ENCODE measurements around the gene ARID4B. TPM values are rescaled to one million over a fixed set of nuclear protein-coding genes. Genes with fewer than 3 reads are reported as not detected.

ARID4B gene
- total and polyA plus RNA-seq, 2 donors (not counting 3 experiments of a cell fraction or from before 2014, with no cell fraction given) = 6.7 to 40.7 TPM

DNA sequence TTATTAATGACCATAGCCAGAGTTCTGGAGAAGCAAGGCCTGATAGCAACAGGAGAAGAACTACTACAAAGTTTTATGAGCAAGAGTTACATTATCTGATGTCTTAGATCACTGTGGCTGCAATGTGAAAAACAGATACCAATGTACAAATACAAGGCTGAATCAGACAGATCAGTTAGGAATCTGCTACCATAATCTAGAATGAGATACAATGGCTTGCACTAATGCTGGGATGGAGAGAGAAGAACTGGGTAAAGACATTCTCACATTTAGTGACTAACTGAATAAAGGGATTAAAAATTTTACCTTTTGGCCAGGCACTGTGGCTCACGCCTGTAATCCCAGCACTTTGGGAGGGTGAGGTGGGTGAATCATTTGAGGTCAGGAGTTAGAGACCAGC lies 41.3 kb downstream of the ARID4B start:
- Histone ChIP-seq H3K9me1 (replicated peaks; ENCODE audit: control insufficient read depth, extremely low read depth, insufficient read depth, low read length) (peaks cover 5% of the 10 kb centered on the region), H3K4me3 (replicated peaks in 1 of 3; ENCODE audit: insufficient read depth in 1 of 3, low read depth in 1 of 3, low read length in 3 of 3) (no peak overlapping the region), H3K4me2 (ENCODE audit: insufficient read depth, low read length) (no peak overlapping the region), H3K9ac (replicated peaks; ENCODE audit: extremely low read depth, insufficient read depth, low read length) (no peak overlapping the region), H2AFZ (ENCODE audit: low read depth, low read length) (no peak overlapping the region), H3K27ac (ENCODE audit: insufficient read depth, low read depth, low read length) (no peak overlapping the region), H3K4me1 (ENCODE audit: control insufficient read depth, extremely low read depth, insufficient read depth, low read length) (no peaks in the 10 kb centered on the region), H3K79me2 (ENCODE audit: control insufficient read depth, insufficient read depth, low read length) (peaks cover 91% of the 10 kb centered on the region), H3K9me3 (replicated peaks; ENCODE audit: control insufficient read depth, insufficient read depth, low read length) (no peaks in the 10 kb centered on the region), H3K27me3 (ENCODE audit: control insufficient read depth in 2 of 2, insufficient read depth in 2 of 2, low read length in 2 of 2) (no peaks in the 10 kb centered on the region), H4K20me1 (replicated peaks; ENCODE audit: control insufficient read depth, extremely low read depth, insufficient read depth, low read length) (peaks cover 27% of the 10 kb centered on the region), H3K36me3 (ENCODE audit: control insufficient read depth in 2 of 2, extremely low read depth in 1 of 2, insufficient read depth in 2 of 2, low read length in 2 of 2) (no peaks in the 10 kb centered on the region)
- TF ChIP-seq FOS (IDR thresholded peaks at IDR 0.05; ENCODE audit: borderline replicate concordance, insufficient read depth, low read length) = no peak
- TF ChIP-seq POLR2A (IDR thresholded peaks at IDR 0.05; ENCODE audit: low read depth, low read length) = no peak
- no peak for TF ChIP-seq JUN (IDR thresholded peaks at IDR 0.05; ENCODE audit: borderline replicate concordance, insufficient read depth, insufficient read length, low read depth)
- TF ChIP-seq POLR2AphosphoS5 (IDR thresholded peaks at IDR 0.05; ENCODE audit: insufficient read depth, low read depth, low read length) = no peak
- TF ChIP-seq GATA2 (IDR thresholded peaks at IDR 0.05; ENCODE audit: insufficient read depth, insufficient read length, low read depth, low read length) = no peak
- no peak for TF ChIP-seq EZH2 (IDR thresholded peaks at IDR 0.05; ENCODE audit: borderline replicate concordance, low read depth, low read length, severe bottlenecking)
- TF ChIP-seq, protein P1, sequence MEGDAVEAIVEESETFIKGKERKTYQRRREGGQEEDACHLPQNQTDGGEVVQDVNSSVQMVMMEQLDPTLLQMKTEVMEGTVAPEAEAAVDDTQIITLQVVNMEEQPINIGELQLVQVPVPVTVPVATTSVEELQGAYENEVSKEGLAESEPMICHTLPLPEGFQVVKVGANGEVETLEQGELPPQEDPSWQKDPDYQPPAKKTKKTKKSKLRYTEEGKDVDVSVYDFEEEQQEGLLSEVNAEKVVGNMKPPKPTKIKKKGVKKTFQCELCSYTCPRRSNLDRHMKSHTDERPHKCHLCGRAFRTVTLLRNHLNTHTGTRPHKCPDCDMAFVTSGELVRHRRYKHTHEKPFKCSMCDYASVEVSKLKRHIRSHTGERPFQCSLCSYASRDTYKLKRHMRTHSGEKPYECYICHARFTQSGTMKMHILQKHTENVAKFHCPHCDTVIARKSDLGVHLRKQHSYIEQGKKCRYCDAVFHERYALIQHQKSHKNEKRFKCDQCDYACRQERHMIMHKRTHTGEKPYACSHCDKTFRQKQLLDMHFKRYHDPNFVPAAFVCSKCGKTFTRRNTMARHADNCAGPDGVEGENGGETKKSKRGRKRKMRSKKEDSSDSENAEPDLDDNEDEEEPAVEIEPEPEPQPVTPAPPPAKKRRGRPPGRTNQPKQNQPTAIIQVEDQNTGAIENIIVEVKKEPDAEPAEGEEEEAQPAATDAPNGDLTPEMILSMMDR (IDR thresholded peaks at IDR 0.05; ENCODE audit: extremely low read depth in 1 of 2, insufficient read depth in 1 of 2, low read depth in 1 of 2, low read length in 2 of 2) = no peak
- TF ChIP-seq MYC (IDR thresholded peaks at IDR 0.05; ENCODE audit: low read depth, low read length) = no peak
- TF ChIP-seq, protein P2, sequence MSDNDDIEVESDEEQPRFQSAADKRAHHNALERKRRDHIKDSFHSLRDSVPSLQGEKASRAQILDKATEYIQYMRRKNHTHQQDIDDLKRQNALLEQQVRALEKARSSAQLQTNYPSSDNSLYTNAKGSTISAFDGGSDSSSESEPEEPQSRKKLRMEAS (IDR thresholded peaks at IDR 0.05; ENCODE audit: insufficient read depth, insufficient read length) = no peak
- no peak for DNase-seq (ENCODE audit: low read depth, low spot score)
- ChIA-PET CTCF (no interaction called here), POLR2A (no interaction called here)
- FAIRE-seq = no peak
- no TSS peak for BruUV-seq (replicated peaks)
- intact Hi-C loops (cut with micrococcal nuclease) = no loop called here
- dilution Hi-C loops (cut with MboI; ENCODE audit: extremely low pct_ligation_motif_present, low sequenced_read_pairs) = no loop called here
